COLO668 (cell line): ENCODE measurements around the gene ADAR.

Experiments used
- DNase-seq: peaks from one replicate; lab custom pipeline; 2025; ENCODE audit not compliant: unreplicated experiment; lab: John Stamatoyannopoulos, UW

ADAR gene

DNA sequence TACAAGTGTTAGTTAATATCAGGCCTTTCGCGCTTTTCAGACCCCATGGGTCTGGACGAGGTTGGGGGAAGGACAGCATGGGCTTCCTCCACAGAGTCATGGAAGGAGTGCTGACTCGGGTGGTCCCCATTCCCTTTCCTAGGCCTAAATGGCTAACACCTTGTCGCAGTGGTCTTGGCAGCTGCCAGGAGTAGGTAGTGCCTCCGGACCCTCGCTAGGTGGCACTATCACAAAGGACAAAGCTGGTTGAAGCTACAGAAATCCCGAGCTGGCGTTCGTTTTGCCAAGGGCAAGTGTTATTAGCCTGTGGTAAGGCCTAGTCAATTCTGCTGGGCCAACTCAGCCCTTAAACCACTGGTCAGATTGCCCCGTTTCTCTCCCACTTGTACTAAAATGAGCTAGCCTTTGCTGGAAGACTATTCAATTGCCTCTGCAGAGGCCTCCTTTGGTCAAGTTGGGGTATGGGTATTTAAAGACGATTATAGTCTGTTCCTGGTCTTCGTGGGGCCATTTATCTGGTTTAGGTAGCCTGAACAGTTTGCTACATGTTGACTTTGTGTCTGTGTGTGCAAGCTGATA, 48.4 kb downstream of the ADAR start:
- peak; percentile 90 for DNase-seq

DNA sequence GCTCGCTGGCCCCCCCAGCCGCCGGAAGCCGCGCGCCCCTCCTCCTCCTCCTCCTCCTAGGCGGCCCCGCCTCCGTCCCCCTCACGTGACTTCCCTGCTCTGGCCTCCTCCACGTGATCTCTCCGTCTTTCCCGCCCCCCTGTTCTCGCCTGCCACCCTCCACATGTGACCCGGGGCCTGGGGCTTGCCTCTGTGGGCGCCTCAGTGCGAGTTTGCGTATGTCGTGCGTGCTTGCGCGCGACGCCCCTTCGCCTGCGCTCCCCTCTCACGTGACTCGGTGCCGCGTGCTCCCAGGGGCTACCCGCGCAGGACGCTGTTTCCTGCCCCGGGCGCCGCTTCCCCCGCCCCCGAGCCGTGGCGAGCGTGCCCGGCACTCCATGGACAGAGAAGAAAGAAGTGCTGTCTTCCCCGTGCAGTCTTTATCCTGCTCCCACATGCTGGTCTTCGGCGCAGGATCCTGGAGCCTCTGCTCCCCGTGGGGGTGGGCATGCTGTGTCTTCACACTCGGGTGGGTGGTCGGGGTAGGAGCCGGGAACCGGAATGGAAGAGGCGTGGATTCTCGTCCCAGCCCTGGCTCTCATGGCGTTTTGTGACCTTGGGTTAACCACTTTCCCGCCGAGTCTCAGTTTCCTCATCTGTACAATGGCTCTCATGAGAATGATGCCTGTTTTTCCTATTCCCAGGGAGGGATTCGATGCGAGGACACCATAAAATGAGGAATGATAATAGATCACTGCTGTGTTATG, 49.1 kb downstream of the ADAR start:
- DNase-seq, result peak; percentile 99

GRCh38 chr1:154557939-154558719, 49.9 kb downstream of the ADAR start, which contains the start of gene UBE2Q1:
TSS of gene UBE2Q1 (minus strand) at chr1:154558662. CDS start at chr1:154558553, 109 bp downstream.
- peak; percentile 68 for DNase-seq

- no peak for DNase-seq
Observed at GRCh38 chr1:154557248-154557938, 50.6 kb downstream of the ADAR start.

- no peak for DNase-seq
Observed at GRCh38 chr1:154556422-154556821, 51.6 kb downstream of the ADAR start.

DNA sequence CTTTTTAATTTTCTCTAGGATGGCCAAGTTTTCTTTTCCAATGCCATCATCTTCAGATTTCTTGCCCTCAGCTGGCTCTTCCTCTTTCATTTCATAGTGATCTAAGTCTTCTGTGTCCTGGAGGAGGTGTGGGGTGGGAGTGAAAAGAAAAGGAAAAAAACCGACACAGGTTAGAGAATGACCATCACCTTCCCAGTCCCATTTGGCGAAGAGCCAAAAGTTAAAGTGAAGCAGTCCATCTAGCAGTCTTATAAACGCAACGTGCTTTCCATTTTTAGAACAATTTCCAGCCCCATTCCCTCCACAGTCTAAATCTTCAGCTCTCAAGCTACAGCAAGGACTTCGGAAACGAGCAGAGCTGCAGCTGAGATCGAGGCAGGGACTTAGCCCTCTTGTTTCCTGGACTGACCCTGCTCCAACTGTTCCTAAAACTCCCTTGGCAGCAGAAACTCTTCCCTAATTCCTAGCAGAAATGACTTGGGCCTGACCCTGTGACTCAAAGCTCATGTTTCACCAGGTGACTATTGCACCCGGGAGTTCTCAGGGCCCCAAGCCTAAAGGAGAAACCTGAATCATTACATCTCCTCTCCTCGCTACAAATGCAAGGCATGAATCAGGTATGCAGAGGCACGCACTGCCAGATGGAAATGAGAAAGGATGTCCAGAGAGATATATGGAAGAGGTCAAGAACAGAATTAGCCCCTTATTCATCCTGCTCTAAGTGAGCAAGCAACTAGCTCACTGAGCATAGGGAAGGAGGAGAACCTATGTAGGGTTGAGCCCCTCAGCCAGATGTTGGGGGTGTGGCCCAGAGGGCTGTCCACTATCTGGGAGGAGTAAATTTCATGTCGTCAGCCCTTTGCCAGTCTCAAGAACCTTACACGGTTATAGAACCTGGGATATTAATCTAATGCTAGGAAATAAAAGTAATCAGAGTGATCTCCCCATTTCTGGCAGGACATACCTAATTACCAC, 54.6 kb downstream of the ADAR start:
- DNase-seq, result no peak

GRCh38 chr1:154552036-154552435, 56.0 kb downstream of the ADAR start:
- DNase-seq, result no peak

- DNase-seq, result no peak
Observed at GRCh38 chr1:154551474-154551873, 56.5 kb downstream of the ADAR start.

GRCh38 chr1:154550657-154551056, 57.3 kb downstream of the ADAR start:
- no peak for DNase-seq

- DNase-seq, result no peak
Observed at GRCh38 chr1:154550070-154550469, 57.9 kb downstream of the ADAR start.

GRCh38 chr1:154549202-154549770, 58.7 kb downstream of the ADAR start:
- no peak for DNase-seq

DNA sequence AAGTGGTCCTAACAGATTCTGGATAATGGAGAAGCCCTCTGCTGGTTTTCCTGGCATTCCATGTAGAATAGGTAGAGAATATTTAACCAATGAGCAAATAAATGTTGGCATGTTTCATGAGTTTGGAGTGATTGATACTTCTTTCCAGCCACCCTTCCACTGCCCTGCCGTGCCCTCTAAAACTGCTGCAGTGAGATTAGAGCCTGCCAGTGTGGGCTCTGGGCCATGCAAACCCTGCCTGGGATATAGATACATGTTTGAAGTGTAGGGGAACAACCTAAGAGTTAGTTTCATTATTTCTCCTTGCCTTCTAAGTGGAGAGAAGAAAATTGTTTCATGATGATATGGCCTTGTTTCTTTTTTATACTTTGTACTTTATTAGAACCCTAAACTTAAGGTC, 60.0 kb downstream of the ADAR start:
- no peak for DNase-seq

DNA sequence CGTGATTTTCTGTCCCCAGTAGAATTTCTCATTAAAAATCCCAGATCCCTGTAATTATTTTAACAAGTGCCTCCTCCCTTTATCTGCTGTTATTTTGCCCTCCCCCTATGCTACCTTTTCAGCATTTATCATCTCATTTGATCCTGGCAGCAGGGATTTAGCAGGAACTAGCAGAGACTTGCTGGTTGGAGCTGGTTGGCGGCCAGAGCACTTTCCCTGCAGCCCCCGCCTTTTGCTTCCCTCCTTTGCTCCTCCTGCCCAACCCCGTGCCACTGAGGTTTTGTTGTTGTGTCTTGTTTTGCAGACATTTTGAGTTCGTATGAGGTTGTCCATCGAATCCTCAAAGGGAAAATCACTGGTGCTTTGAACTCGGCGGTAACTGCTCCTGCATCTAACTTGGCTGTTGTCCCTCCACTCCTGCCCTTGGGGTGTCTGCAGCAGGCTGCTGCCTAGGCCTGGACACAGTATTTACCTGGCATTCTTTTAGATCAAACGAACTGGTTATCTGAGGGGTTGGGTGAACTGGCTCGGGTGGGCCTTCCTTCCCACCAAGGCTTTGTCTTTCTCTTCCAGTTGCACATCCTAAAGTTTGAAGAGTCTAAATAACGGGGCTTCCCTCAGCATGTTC, 60.8 kb downstream of the ADAR start:
- no peak for DNase-seq

DNA sequence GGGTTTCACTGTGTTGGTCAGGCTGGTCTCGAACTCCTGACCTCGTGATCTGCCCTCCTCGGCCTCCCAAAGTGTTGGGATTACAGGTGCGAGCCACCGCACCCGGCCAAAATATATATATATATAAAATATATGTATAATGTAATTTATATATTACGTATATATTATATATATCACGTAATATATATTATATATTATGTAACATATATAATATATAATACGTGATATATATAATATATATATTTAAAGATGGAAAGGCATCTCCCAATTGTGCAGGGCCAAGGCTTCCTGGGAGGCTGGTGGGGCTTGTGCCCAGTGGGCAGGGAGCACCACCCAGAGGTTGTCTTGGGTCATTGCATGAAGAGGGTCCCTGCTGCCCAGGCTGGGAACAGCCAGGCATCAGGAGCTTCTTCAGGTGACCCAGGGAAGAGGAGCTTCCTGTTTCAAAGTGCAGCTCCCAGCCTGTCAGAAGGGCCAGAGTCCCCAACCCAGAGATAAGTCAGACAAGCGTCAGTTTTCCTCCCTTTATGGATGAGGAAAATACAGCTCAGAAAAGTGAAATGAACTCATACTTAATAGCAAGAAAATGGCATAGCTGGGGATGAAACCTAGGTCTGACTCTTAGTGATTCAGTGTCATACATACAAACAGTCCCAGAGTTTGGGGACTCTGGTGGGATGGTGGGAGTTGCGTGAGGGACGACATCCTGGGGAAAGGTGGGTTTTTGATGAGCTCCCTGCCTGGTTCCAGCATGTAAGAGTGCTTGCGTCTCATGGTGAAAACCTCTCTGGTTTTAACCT, 61.5 kb downstream of the ADAR start:
- DNase-seq, result peak; percentile 70

DNA sequence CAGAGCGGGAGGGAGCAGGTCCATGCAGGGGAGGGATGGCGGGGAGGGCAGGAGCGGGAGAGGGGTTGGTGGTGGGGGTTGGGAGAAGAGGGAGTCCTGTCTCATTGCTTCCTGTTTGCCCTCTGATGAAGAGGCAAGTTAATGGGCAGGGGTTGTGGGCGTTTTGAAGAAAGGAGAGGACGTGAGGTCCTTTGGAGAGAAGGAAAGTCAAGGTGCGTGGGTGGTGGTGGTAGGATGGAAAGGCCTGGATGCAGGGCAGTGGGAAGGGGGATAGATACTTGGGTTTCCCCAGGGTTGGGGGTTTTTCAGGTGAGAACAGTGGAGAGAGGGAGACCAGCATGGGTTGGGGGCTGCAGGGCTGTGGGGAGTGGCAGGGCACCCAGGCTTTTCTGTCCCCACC, 66.8 kb downstream of the ADAR start:
- DNase-seq, result no peak

GRCh38 chr1:154539486-154540483, 68.2 kb downstream of the ADAR start:
- no peak for DNase-seq

- DNase-seq, result no peak
Observed at GRCh38 chr1:154536570-154536969, 71.4 kb downstream of the ADAR start.
